Loucy (cell line): ENCODE data around the gene TRIOBP.
"Not testable (repeated sequence)": the region's sequence is repeated elsewhere in the genome, so short reads cannot be mapped to it uniquely, and the experiment has no call there.

Experiments used
- H2AFZ ChIP-seq: fragments of 200-600 bp; sonication (generic); 2 replicates; pipeline ENCODE4 v1.6.0; 2016; ENCODE audit warnings: antibody characterized with exemption, mild to moderate bottlenecking, low read length, moderate library complexity
- H3F3A ChIP-seq: fragments of 200-600 bp; 2 replicates; pipeline ENCODE4 v1.6.0; 2016; ENCODE audit warnings: antibody characterized with exemption, low read depth, mild to moderate bottlenecking
- H3K27me3 ChIP-seq: fragments of 200-600 bp; sonication (generic); 2 replicates; pipeline ENCODE4 v1.6.1; 2014; ENCODE audit warnings: low read length, mild to moderate bottlenecking; ENCODE audit not compliant: insufficient read depth, poor library complexity, severe bottlenecking
- H3K36me3 ChIP-seq: fragments of 200-600 bp; sonication (generic); 2 replicates; pipeline ENCODE4 v1.6.1; 2016; ENCODE audit warnings: low read length; ENCODE audit not compliant: insufficient read depth
- H3K4me1 ChIP-seq: fragments of 200-600 bp; sonication (generic); 2 replicates; pipeline ENCODE4 v1.5.1; 2014; ENCODE audit warnings: low read length, mild to moderate bottlenecking; ENCODE audit not compliant: insufficient read depth, poor library complexity, severe bottlenecking
- H3K4me2 ChIP-seq: fragments of 200-600 bp; sonication (generic); 2 replicates; pipeline ENCODE4 v1.6.0; 2014; ENCODE audit warnings: antibody characterized with exemption, low read length, low read depth, mild to moderate bottlenecking; ENCODE audit not compliant: poor library complexity, severe bottlenecking
- H3K4me3 ChIP-seq: fragments of 200-600 bp; sonication (generic); 2 replicates; pipeline ENCODE4 v1.5.1; 2014; ENCODE audit warnings: low read length, mild to moderate bottlenecking, mixed read lengths; ENCODE audit not compliant: poor library complexity, severe bottlenecking
- H3K79me2 ChIP-seq: fragments of 200-600 bp; sonication (generic); 2 replicates; pipeline ENCODE4 v1.6.1; 2014; ENCODE audit warnings: low read length; ENCODE audit not compliant: insufficient read depth
- H3K9ac ChIP-seq: fragments of 200-600 bp; sonication (generic); 2 replicates; pipeline ENCODE4 v1.6.0; 2014; ENCODE audit warnings: mild to moderate bottlenecking, low read depth, low read length, moderate library complexity; ENCODE audit not compliant: poor library complexity, severe bottlenecking
- H3K9me2 ChIP-seq: fragments of 200-600 bp; sonication (generic); replicated peaks from 2 replicates; pipeline ENCODE4 v1.6.1; 2016; ENCODE audit warnings: low read depth, low read length, mixed read lengths
- H3K9me3 ChIP-seq: fragments of 200-600 bp; sonication (generic); 2 replicates; pipeline ENCODE4 v1.6.1; 2014; ENCODE audit warnings: mild to moderate bottlenecking, antibody characterized with exemption, low read length, low read depth; ENCODE audit not compliant: insufficient read depth
- H4K20me1 ChIP-seq: fragments of 200-600 bp; sonication (generic); 2 replicates; pipeline ENCODE4 v1.6.0; 2014; ENCODE audit warnings: antibody characterized with exemption, low read length, mild to moderate bottlenecking; ENCODE audit not compliant: insufficient read depth, poor library complexity, severe bottlenecking
- EZH2phosphoT487 ChIP-seq: fragments of 200-600 bp; IDR thresholded peaks from 2 replicates; pipeline ENCODE4 v1.6.1; 2018; ENCODE audit warnings: antibody characterized with exemption, mild to moderate bottlenecking, moderate library complexity, borderline replicate concordance
- TF ChIP-seq, protein P1 (sequence below): fragments of 200-600 bp; sonication (generic); conservative IDR thresholded peaks from 2 replicates; pipeline ENCODE4 v1.5.1; 2014; ENCODE audit warnings: mild to moderate bottlenecking, antibody characterized with exemption, low read length

TRIOBP gene

DNA sequence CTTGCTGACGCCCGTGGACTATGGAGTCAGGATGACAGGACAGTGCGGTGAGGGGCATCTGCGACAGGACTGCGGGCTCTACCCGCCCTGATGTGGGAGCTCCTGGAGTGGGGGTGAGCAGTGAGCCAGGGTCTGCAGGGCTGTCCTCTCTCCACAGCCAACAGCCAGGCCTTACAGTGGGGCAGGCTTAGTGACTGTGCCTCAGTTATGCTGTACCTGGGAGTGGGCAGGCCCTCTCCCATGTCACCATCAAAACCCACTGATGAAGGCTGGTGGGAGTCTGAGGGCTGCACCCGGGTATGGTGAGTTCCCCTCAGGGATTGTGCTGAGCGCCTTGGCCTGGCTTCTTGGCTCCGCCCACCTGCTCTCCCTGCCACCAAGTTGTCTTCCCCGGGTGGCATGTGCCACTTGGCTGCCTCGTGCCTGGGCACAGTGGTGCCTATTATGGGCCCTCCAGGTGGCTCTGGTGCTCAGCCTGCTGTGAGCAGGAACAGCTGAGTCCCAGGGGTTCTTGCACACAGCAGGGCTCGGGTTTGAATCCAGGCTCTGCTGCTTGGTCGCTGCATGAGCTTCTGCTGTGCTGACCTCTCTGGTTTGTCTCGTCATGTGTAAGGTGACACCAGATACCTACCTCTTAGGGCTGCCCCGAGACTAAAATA is 4.1 kb upstream of the TRIOBP start:
- Histone ChIP-seq H3K9me3 (no peaks in the 10 kb centered on the region), H3K4me1 (peaks cover 21% of the 10 kb centered on the region), H3K27me3 (no peaks in the 10 kb centered on the region), H3K4me3 (no peak overlapping the region), H2AFZ (no peak overlapping the region), H3K9me2 (no peaks in the 10 kb centered on the region), H3K9ac (no peak overlapping the region), H3K79me2 (peaks cover 13% of the 10 kb centered on the region), H3K36me3 (peaks cover 35% of the 10 kb centered on the region; the same call in 1 of the 2 replicates), H3K4me2 (no peak overlapping the region), H3F3A (no peaks in the 10 kb centered on the region), H4K20me1 (no peaks in the 10 kb centered on the region)
- no peak for TF ChIP-seq EZH2phosphoT487
- TF ChIP-seq, protein P1, sequence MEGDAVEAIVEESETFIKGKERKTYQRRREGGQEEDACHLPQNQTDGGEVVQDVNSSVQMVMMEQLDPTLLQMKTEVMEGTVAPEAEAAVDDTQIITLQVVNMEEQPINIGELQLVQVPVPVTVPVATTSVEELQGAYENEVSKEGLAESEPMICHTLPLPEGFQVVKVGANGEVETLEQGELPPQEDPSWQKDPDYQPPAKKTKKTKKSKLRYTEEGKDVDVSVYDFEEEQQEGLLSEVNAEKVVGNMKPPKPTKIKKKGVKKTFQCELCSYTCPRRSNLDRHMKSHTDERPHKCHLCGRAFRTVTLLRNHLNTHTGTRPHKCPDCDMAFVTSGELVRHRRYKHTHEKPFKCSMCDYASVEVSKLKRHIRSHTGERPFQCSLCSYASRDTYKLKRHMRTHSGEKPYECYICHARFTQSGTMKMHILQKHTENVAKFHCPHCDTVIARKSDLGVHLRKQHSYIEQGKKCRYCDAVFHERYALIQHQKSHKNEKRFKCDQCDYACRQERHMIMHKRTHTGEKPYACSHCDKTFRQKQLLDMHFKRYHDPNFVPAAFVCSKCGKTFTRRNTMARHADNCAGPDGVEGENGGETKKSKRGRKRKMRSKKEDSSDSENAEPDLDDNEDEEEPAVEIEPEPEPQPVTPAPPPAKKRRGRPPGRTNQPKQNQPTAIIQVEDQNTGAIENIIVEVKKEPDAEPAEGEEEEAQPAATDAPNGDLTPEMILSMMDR, result no peak

DNA sequence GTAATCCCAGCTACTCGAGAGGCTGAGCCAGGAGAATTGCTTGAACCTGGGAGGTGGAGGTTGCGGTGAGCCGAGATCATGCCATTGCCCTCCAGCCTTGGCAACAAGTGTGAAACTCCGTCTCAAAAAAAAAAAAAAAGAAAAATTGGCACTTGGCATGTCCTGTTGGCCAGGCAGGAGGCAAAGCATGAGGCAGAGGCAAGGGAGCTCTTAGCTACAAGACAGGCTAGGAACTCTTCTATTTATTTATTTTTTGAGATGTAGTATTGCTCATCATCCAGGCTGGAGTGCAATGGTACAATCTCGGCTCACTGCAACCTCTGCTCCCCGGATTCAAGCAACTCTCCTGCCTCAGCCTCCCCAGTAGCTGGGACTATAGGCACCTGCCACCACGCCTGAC is 2.7 kb upstream of the TRIOBP start:
- H3K4me2 ChIP-seq, H3K4me3 ChIP-seq, H3F3A ChIP-seq, H4K20me1 ChIP-seq, H3K9me2 ChIP-seq, H3K9ac ChIP-seq, H2AFZ ChIP-seq, H3K27me3 ChIP-seq, H3K79me2 ChIP-seq, H3K9me3 ChIP-seq: not testable (repeated sequence)
- peaks cover 13% of the 10 kb centered on the region for H3K4me1 ChIP-seq
- H3K36me3 ChIP-seq, result peaks cover 32% of the 10 kb centered on the region; the same call in 1 of the 2 replicates

DNA sequence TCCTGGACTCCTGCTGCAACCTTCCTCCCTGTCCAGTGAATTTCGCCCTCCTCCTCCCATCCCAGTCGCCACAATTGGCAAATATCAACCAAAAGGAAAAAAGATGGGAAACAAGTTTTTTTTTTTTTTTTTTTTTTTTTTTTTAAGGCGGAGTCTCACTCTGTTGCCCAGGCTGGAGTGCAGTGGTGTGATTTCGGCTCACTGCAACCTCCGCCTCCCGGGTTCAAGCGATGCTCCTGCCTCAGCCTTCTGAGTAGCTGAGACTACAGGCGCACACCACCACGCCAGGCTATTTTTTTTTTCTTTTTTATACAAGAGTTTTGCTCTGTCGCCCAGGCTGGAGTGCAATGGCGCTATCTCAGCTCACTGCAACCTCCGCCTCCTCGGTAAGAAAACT is 590 bp upstream of the TRIOBP start:
- H3K27me3 ChIP-seq, H3K9me3 ChIP-seq, H3K9me2 ChIP-seq, H3F3A ChIP-seq, H4K20me1 ChIP-seq, H2AFZ ChIP-seq, H3K79me2 ChIP-seq, H3K9ac ChIP-seq: not testable (repeated sequence)
- peak overlapping the region; percentile 67 for H3K4me2 ChIP-seq
- peaks cover 21% of the 10 kb centered on the region; the same call in 1 of the 2 replicates for H3K36me3 ChIP-seq
- H3K4me1 ChIP-seq, result peaks cover 13% of the 10 kb centered on the region
- peak overlapping the region; percentile 55 for H3K4me3 ChIP-seq

GRCh38 chr22:37697538-37697835 is 639 bp downstream of the TRIOBP start:
- Histone ChIP-seq H3K4me1 (peaks cover 13% of the 10 kb centered on the region), H3K9ac (no peak overlapping the region), H3K27me3 (no peaks in the 10 kb centered on the region), H3K36me3 (peaks cover 11% of the 10 kb centered on the region; the same call in 1 of the 2 replicates), H3K9me2 (no peaks in the 10 kb centered on the region), H3K9me3 (no peaks in the 10 kb centered on the region), H3F3A (no peaks in the 10 kb centered on the region), H4K20me1 (no peaks in the 10 kb centered on the region), H2AFZ (no peak overlapping the region), H3K79me2 (no peaks in the 10 kb centered on the region), H3K4me3 (peak overlapping the region; percentile 67), H3K4me2 (peak overlapping the region; percentile 67)
- TF ChIP-seq EZH2phosphoT487, result no peak
